Liver (tissue), 9 donors: ENCODE measurements around the gene GGNBP2. TPM values are rescaled to one million over a fixed set of nuclear protein-coding genes. Genes with fewer than 3 reads are reported as not detected.

Experiments
- DNase-seq: peaks from one replicate; pipeline ENCODE4 v3.0.0-alpha.2; 2017; ENCODE audit warnings: low spot score
- H3K27ac ChIP-seq, 2 donors: one replicate each; pipeline ENCODE4 v1.7.0; 2013; ENCODE audit warnings: inconsistent platforms in 2 of 2, low read length in 2 of 2, control low read depth in 1 of 2, low read depth in 1 of 2, mild to moderate bottlenecking in 1 of 2
- H3K27me3 ChIP-seq, 4 donors: one replicate each; pipeline versions ENCODE4 v1.6.1 to v1.7.0; 2013; ENCODE audit warnings: low read length in 3 of 4, inconsistent platforms in 1 of 4, mild to moderate bottlenecking in 1 of 4, moderate library complexity in 1 of 4; ENCODE audit not compliant: control insufficient read depth in 4 of 4, insufficient read depth in 4 of 4
- H3K36me3 ChIP-seq, 4 donors: one replicate each; pipeline versions ENCODE4 v1.6.1 to v1.7.0; 2013; ENCODE audit warnings: low read length in 3 of 4, mild to moderate bottlenecking in 3 of 4, low read depth in 1 of 4, moderate library complexity in 1 of 4; ENCODE audit not compliant: control insufficient read depth in 4 of 4, insufficient read depth in 3 of 4
- H3K4me1 ChIP-seq, 4 donors: one replicate each; pipeline versions ENCODE4 v1.6.1 to v1.7.0; 2013; ENCODE audit warnings: low read length in 3 of 4, mild to moderate bottlenecking in 3 of 4, moderate library complexity in 1 of 4; ENCODE audit not compliant: control insufficient read depth in 4 of 4, insufficient read depth in 4 of 4
- H3K4me3 ChIP-seq, 3 donors: one replicate each; pipeline versions ENCODE4 v1.6.1 to v1.7.0; 2013; ENCODE audit warnings: low read length in 3 of 3, control low read depth in 1 of 3, low read depth in 1 of 3, mild to moderate bottlenecking in 1 of 3
- H3K9ac ChIP-seq, 2 donors: one replicate each; pipeline ENCODE4 v1.7.0; 2013; ENCODE audit warnings: low read length in 2 of 2, mild to moderate bottlenecking in 2 of 2, moderate library complexity in 2 of 2, control low read depth in 1 of 2, low read depth in 1 of 2
- H3K9me3 ChIP-seq, 4 donors: one replicate each; pipeline versions ENCODE4 v1.6.1 to v1.7.0; 2013; ENCODE audit warnings: low read length in 3 of 4; ENCODE audit not compliant: control insufficient read depth in 4 of 4
- CTCF ChIP-seq: fragments of 150-350 bp; IDR thresholded peaks from 2 replicates; pipeline ENCODE4 v1.5.1; 2017; ENCODE audit warnings: improper control_type of control experiment, low read depth, low read length; ENCODE audit not compliant: missing input control
- EGR1 ChIP-seq, 2 donors: IDR thresholded peaks; 2 replicates each; pipeline ENCODE4 v1.6.1; 2016 to 2018; ENCODE audit warnings: antibody characterized with exemption in 2 of 2, low read depth in 2 of 2
- FOXA1 ChIP-seq: IDR thresholded peaks from 2 replicates; pipeline ENCODE4 v1.6.1; 2016; ENCODE audit warnings: antibody characterized with exemption
- FOXA2 ChIP-seq: IDR thresholded peaks from 2 replicates; pipeline ENCODE4 v1.6.1; 2016; ENCODE audit warnings: antibody characterized with exemption
- GABPA ChIP-seq, 2 donors: IDR thresholded peaks in 1 of 2; conservative IDR thresholded peaks in 1 of 2; 2 replicates each; pipeline ENCODE4 v1.6.1; 2016; ENCODE audit warnings: antibody characterized with exemption in 2 of 2, mild to moderate bottlenecking in 1 of 2, moderate library complexity in 1 of 2
- HNF4A ChIP-seq, 2 donors: conservative IDR thresholded peaks; 2 replicates each; pipeline ENCODE4 v1.6.1; 2016; ENCODE audit warnings: antibody characterized with exemption in 2 of 2, mild to moderate bottlenecking in 2 of 2
- HNF4G ChIP-seq: IDR thresholded peaks from 2 replicates; pipeline ENCODE4 v1.6.1; 2016; ENCODE audit warnings: antibody characterized with exemption
- JUND ChIP-seq, 2 donors: IDR thresholded peaks; 2 replicates each; pipeline ENCODE4 v1.6.1; 2016; ENCODE audit warnings: antibody characterized with exemption in 2 of 2
- NR2F2 ChIP-seq: IDR thresholded peaks from 2 replicates; pipeline ENCODE4 v1.6.1; 2016; ENCODE audit warnings: antibody characterized with exemption
- RAD21 ChIP-seq, 2 donors: IDR thresholded peaks; 2 replicates each; pipeline ENCODE4 v1.6.1; 2016; ENCODE audit warnings: antibody characterized with exemption in 2 of 2, mild to moderate bottlenecking in 2 of 2
- REST ChIP-seq: IDR thresholded peaks from 2 replicates; pipeline ENCODE4 v1.6.1; 2016; ENCODE audit warnings: antibody characterized with exemption, mild to moderate bottlenecking
- RXRA ChIP-seq, 2 donors: IDR thresholded peaks; 2 replicates each; pipeline ENCODE4 v1.6.1; 2017 to 2018; ENCODE audit warnings: antibody characterized with exemption in 2 of 2, mild to moderate bottlenecking in 1 of 2
- SP1 ChIP-seq: IDR thresholded peaks from 2 replicates; pipeline ENCODE4 v1.6.1; 2018; ENCODE audit warnings: antibody characterized with exemption, mild to moderate bottlenecking
- TAF1 ChIP-seq: conservative IDR thresholded peaks from 2 replicates; pipeline ENCODE4 v1.6.1; 2016; ENCODE audit warnings: antibody characterized with exemption, mild to moderate bottlenecking
- YY1 ChIP-seq: IDR thresholded peaks from 2 replicates; pipeline ENCODE4 v1.6.1; 2016; ENCODE audit warnings: antibody characterized with exemption, mild to moderate bottlenecking
- ZBTB33 ChIP-seq: IDR thresholded peaks from 2 replicates; pipeline ENCODE4 v1.6.1; 2016; ENCODE audit warnings: antibody characterized with exemption
- WGBS: extraction: QIAGEN DNeasy Blood & Tissue Kit; methylation state at CpG from one replicate; pipeline ENCODE4 v1.1.7; 2013; 5-methylcytosine and 5-hydroxymethylcytosine counted together
- polyA plus RNA-seq, 2 donors: library from polyadenylated mRNA; stranded (reverse) in 1 of 2; unstranded in 1 of 2; fragments of 200-250 nt in 1 of 2; fragments of >200 nt in 1 of 2; fragmentation: Nextera tagmentation in 1 of 2; extraction: Ambion mirVana in 1 of 2; gene quantifications; one replicate each; pipeline versions ENCODE4 v1.2.1 to v1.2.3, GENCODE V29; 2013 to 2015
- total RNA-seq, 2 donors: library from RNA; depleted of rRNA; stranded (reverse); fragments of >200 nt; gene quantifications; one replicate each; pipeline ENCODE4 v1.2.3, GENCODE V29; 2014
- TF ChIP-seq, protein P1 (sequence below): IDR thresholded peaks from 2 replicates; pipeline ENCODE4 v1.6.1; 2016; ENCODE audit warnings: antibody characterized with exemption
- TF ChIP-seq, protein P2 (sequence below): IDR thresholded peaks from 2 replicates; pipeline ENCODE4 v1.6.1; 2016; ENCODE audit warnings: antibody characterized with exemption
- donor health status: healthy.
- donor health status: healthy.
- donor health status: healthy.
- donor health status: healthy.
- donor health status: healthy.

GGNBP2 gene
- total and polyA plus RNA-seq, 4 donors: 19.6 to 48.6 (median 34.3) TPM

- DNase-seq: no peak
- H3K36me3 ChIP-seq: peaks cover 0 to 6% (median 2%) of the 10 kb centered on the region in 4 donors
- TF ChIP-seq, protein P1, sequence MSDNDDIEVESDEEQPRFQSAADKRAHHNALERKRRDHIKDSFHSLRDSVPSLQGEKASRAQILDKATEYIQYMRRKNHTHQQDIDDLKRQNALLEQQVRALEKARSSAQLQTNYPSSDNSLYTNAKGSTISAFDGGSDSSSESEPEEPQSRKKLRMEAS: no peak
- TF ChIP-seq CTCF (no peak), RAD21 (IDR thresholded peaks at IDR 0.05) (no peak), HNF4A (conservative IDR thresholded peaks at IDR 0.05) (no peak), FOXA2 (no peak), JUND (IDR thresholded peaks at IDR 0.05) (no peak), GABPA (IDR thresholded peaks at IDR 0.05 in 1 of 2, conservative IDR thresholded peaks at IDR 0.05 in 1 of 2) (no peak), TAF1 (no peak), HNF4G (no peak), NR2F2 (no peak)
- no peaks in the 10 kb centered on the region for H3K9me3 ChIP-seq
- no peak overlapping the region for H3K27ac ChIP-seq
- no peak overlapping the region for H3K4me3 ChIP-seq
- WGBS: 81% methylated on average over 8 of the region's 8 CpGs
- H3K4me1 ChIP-seq: peaks cover 5 to 22% (median 8%) of the 10 kb centered on the region in 4 donors
- H3K9ac ChIP-seq: no peak overlapping the region
- no peaks in the 10 kb centered on the region for H3K27me3 ChIP-seq
Observed at GRCh38 chr17:36593656-36594316, 49.1 kb downstream of the GGNBP2 start.

DNA sequence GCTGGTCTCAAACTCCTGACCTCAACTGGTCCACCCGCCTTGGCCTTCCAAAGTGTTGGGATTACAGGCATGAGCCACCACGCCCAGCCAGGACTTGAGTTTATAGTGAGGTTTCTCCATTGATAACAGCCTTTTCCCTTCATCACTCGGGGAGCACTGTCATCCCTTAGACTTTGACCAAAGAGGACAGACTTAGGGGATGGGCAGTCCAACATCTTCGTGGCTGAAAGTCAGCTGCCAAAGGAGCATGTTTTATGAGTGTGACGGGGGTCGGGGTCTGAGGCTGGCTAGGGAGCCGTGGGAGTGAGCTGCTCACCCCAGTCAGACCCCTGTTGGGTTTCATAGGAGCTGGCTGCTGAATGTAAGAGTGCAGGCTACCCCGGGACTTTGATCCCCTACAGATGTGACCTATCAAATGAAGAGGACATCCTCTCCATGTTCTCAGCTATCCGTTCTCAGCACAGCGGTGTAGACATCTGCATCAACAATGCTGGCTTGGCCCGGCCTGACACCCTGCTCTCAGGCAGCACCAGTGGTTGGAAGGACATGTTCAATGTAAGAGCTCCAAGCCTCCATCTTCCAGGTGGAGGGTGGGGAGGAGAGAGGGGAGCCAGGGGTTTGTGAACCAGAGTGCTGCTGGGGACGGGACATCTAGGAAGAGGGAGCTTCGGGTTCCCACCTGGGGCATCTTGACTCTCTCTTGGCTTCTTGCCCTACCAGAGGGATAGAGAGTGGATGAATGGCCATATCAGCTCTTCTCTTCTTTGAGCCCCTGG lies 50.1 kb downstream of the GGNBP2 start:
- no peak for TF ChIP-seq FOXA1
- TF ChIP-seq SP1: no peak
- no peak for TF ChIP-seq RAD21 (IDR thresholded peaks at IDR 0.05)
- no peak for TF ChIP-seq JUND (IDR thresholded peaks at IDR 0.05)
- no peak for TF ChIP-seq GABPA (IDR thresholded peaks at IDR 0.05 in 1 of 2, conservative IDR thresholded peaks at IDR 0.05 in 1 of 2)
- TF ChIP-seq HNF4G: no peak
- TF ChIP-seq CTCF: no peak
- TF ChIP-seq, protein P2, sequence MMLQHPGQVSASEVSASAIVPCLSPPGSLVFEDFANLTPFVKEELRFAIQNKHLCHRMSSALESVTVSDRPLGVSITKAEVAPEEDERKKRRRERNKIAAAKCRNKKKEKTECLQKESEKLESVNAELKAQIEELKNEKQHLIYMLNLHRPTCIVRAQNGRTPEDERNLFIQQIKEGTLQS: no peak
- no peak for TF ChIP-seq NR2F2
- no peak for TF ChIP-seq EGR1 (IDR thresholded peaks at IDR 0.05; ENCODE audit: low read depth in 2 of 2)
- no peak for TF ChIP-seq YY1
- no peak for TF ChIP-seq RXRA (IDR thresholded peaks at IDR 0.05)
- TF ChIP-seq REST: no peak
- TF ChIP-seq ZBTB33: no peak
- no peak for TF ChIP-seq TAF1
- no peak for TF ChIP-seq HNF4A (conservative IDR thresholded peaks at IDR 0.05)
- no peak for TF ChIP-seq FOXA2
- Histone ChIP-seq H3K9ac (no peak overlapping the region), H3K36me3 (no peaks in the 10 kb centered on the region), H3K4me1 (peaks cover 5 to 22% (median 8%) of the 10 kb centered on the region in 4 donors), H3K27me3 (no peaks in the 10 kb centered on the region), H3K27ac (no peak overlapping the region), H3K4me3 (no peak overlapping the region), H3K9me3 (no peaks in the 10 kb centered on the region)
- 85% methylated on average over 13 of the region's 13 CpGs for WGBS
- no peak for DNase-seq
